Uterus (tissue), 2 donors: ENCODE measurements around the gene MSRB3.

Experiments
- CTCF ChIP-seq, 4 experiments: fragments of 200-600 bp in 2 of 4; fragments of 450-650 bp in 2 of 4; sonication (generic) in 2 of 4; IDR thresholded peaks; one replicate each; pipeline ENCODE4 v1.5.1; 2016 to 2019; ENCODE audit warnings: antibody characterized with exemption in 4 of 4, mild to moderate bottlenecking in 2 of 4, moderate library complexity in 1 of 4
- POLR2A ChIP-seq, 2 donors: fragments of 450-650 bp; IDR thresholded peaks; one replicate each; pipeline ENCODE4 v1.6.1; 2016; ENCODE audit warnings: antibody characterized with exemption in 2 of 2, mild to moderate bottlenecking in 1 of 2, moderate library complexity in 1 of 2

GRCh38 chr12:65308601-65309071 lies 30.2 kb downstream of the MSRB3 start:
- TF ChIP-seq CTCF (IDR thresholded peaks at IDR 0.05), result no peak
- TF ChIP-seq POLR2A (IDR thresholded peaks at IDR 0.05), result no peak
